ENCODE results near the gene C17orf114. TPM values are rescaled to one million over a fixed set of nuclear protein-coding genes. Genes with fewer than 3 reads are reported as not detected.

Gene C17orf114

Other genes with a start within 250 kb of the C17orf114 start
- 28.3 TPM for gene MYBBP1A, start 246.9 kb downstream of the C17orf114 start, polyA plus RNA-seq (ENCODE audit: insufficient read length)
- 0.18 TPM for gene GGT6, start 241.8 kb downstream of the C17orf114 start, polyA plus RNA-seq (ENCODE audit: insufficient read length)
- gene SMTNL2, start 217.8 kb downstream of the C17orf114 start, polyA plus RNA-seq (ENCODE audit: insufficient read length) = 163 TPM
- gene ALOX15, start 160.7 kb downstream of the C17orf114 start, polyA plus RNA-seq (ENCODE audit: insufficient read length) = 0.40 TPM
- gene PELP1, start 98.2 kb downstream of the C17orf114 start, polyA plus RNA-seq (ENCODE audit: insufficient read length) = 31.9 TPM
- 22.3 TPM for gene ARRB2, start 91.7 kb downstream of the C17orf114 start, polyA plus RNA-seq (ENCODE audit: insufficient read length)
- gene MED11, start 70.9 kb downstream of the C17orf114 start, polyA plus RNA-seq (ENCODE audit: insufficient read length) = 18.0 TPM
- 0.28 TPM for gene ZMYND15, start 62.5 kb downstream of the C17orf114 start, polyA plus RNA-seq (ENCODE audit: insufficient read length)
- 5.1 TPM for gene CXCL16, start 62.4 kb downstream of the C17orf114 start, polyA plus RNA-seq (ENCODE audit: insufficient read length)
- not detected for gene TM4SF5, start 30.4 kb downstream of the C17orf114 start, polyA plus RNA-seq (ENCODE audit: insufficient read length)
- gene VMO1, start 16.0 kb downstream of the C17orf114 start, polyA plus RNA-seq (ENCODE audit: insufficient read length) = 9.7 TPM
- gene GLTPD2, start 13.4 kb downstream of the C17orf114 start, polyA plus RNA-seq (ENCODE audit: insufficient read length) = 0.95 TPM
- 96.7 TPM for gene PSMB6, start 6.2 kb downstream of the C17orf114 start, polyA plus RNA-seq (ENCODE audit: insufficient read length)
- gene PLD2, start 4.8 kb upstream of the C17orf114 start, polyA plus RNA-seq (ENCODE audit: insufficient read length) = 25.4 TPM
- gene MINK1, start 31.0 kb upstream of the C17orf114 start, polyA plus RNA-seq (ENCODE audit: insufficient read length) = 25.4 TPM
- gene C17orf107, start 97.2 kb upstream of the C17orf114 start, polyA plus RNA-seq (ENCODE audit: insufficient read length) = 1.3 TPM
- gene CHRNE, start 100.8 kb upstream of the C17orf114 start, polyA plus RNA-seq (ENCODE audit: insufficient read length) = 2.3 TPM
- gene GP1BA, start 129.9 kb upstream of the C17orf114 start, polyA plus RNA-seq (ENCODE audit: insufficient read length) = 0.92 TPM
- gene SLC25A11, start 137.7 kb upstream of the C17orf114 start, polyA plus RNA-seq (ENCODE audit: insufficient read length) = 53.8 TPM
- 72.7 TPM for gene RNF167, start 137.9 kb upstream of the C17orf114 start, polyA plus RNA-seq (ENCODE audit: insufficient read length)
- 349 TPM for gene PFN1, start 146.2 kb upstream of the C17orf114 start, polyA plus RNA-seq (ENCODE audit: insufficient read length)
- 2,114 TPM for gene ENO3, start 148.8 kb upstream of the C17orf114 start, polyA plus RNA-seq (ENCODE audit: insufficient read length)
- 90.2 TPM for gene SPAG7, start 165.5 kb upstream of the C17orf114 start, polyA plus RNA-seq (ENCODE audit: insufficient read length)
- gene CAMTA2, start 185.3 kb upstream of the C17orf114 start, polyA plus RNA-seq (ENCODE audit: insufficient read length) = 27.3 TPM
- 5.0 TPM for gene INCA1, start 195.2 kb upstream of the C17orf114 start, polyA plus RNA-seq (ENCODE audit: insufficient read length)
- 120 TPM for gene KIF1C, start 195.6 kb upstream of the C17orf114 start, polyA plus RNA-seq (ENCODE audit: insufficient read length)
- gene SLC52A1, start 233.1 kb upstream of the C17orf114 start, polyA plus RNA-seq (ENCODE audit: insufficient read length) = 0.08 TPM